K562 (cell line): ENCODE measurements around the gene ZNF800. TPM values are rescaled to one million over a fixed set of nuclear protein-coding genes. Genes with fewer than 3 reads are reported as not detected.

Source experiments
- ARNT ChIP-seq, 2 experiments: fragments of 450-650 bp; IDR thresholded peaks; 2 replicates each; pipeline ENCODE4 v1.6.1; 2016; ENCODE audit warnings: mild to moderate bottlenecking in 1 of 2
- BRCA1 ChIP-seq, 2 experiments: fragments of 450-650 bp in 1 of 2; sonication (generic) in 1 of 2; formaldehyde crosslinking in 1 of 2; IDR thresholded peaks; 2 replicates each; pipeline versions ENCODE4 v1.5.0 to v1.6.1; 2017 to 2020; ENCODE audit warnings: mild to moderate bottlenecking in 1 of 2, missing genetic modification reagents in 1 of 2
- DACH1 ChIP-seq: fragments of 450-650 bp; IDR thresholded peaks from 2 replicates; pipeline ENCODE4 v1.6.1; 2018; ENCODE audit not compliant: partially characterized antibody
- ELF4 ChIP-seq: fragments of 450-650 bp; formaldehyde crosslinking; IDR thresholded peaks from 2 replicates; pipeline ENCODE4 v1.4.0; 2022; ENCODE audit warnings: missing genetic modification characterization
- EWSR1 ChIP-seq: fragments of 450-650 bp; IDR thresholded peaks from 2 replicates; pipeline ENCODE4 v1.6.1; 2018; ENCODE audit warnings: borderline replicate concordance, mild to moderate bottlenecking, low read depth, moderate library complexity; ENCODE audit not compliant: partially characterized antibody
- FOXP4 ChIP-seq: sonication (generic); formaldehyde crosslinking; IDR thresholded peaks from 2 replicates; pipeline ENCODE4 v1.8.0; 2022; ENCODE audit warnings: mild to moderate bottlenecking, missing genetic modification reagents, borderline replicate concordance
- HNRNPLL ChIP-seq: fragments of 200-400 bp; formaldehyde crosslinking; IDR thresholded peaks from 2 replicates; pipeline ENCODE4 v1.6.1; 2017; ENCODE audit warnings: low read length, low read depth, mild to moderate bottlenecking; ENCODE audit not compliant: poor library complexity, severe bottlenecking
- IFI16 ChIP-seq: fragments of 250-450 bp; sonication (Bioruptor Pico); IDR thresholded peaks from 2 replicates; pipeline ENCODE4 v2.1.2; 2022; ENCODE audit warnings: mild to moderate bottlenecking, inconsistent platforms
- PHB ChIP-seq: fragments of 250-450 bp; sonication (Bioruptor Pico); IDR thresholded peaks from 2 replicates; pipeline ENCODE4 v1.5.0; 2021
- PTTG1 ChIP-seq: fragments of 450-650 bp; IDR thresholded peaks from 2 replicates; pipeline ENCODE4 v1.6.1; 2016; ENCODE audit warnings: low read depth, mild to moderate bottlenecking, missing genetic modification characterization, missing compliant biosample characterization
- PURB ChIP-seq: sonication (generic); formaldehyde crosslinking; IDR thresholded peaks from 2 replicates; pipeline ENCODE4 v1.9.0; 2021; ENCODE audit warnings: low read depth, mild to moderate bottlenecking, missing genetic modification reagents
- RBM14 ChIP-seq: fragments of 200-400 bp; formaldehyde crosslinking; IDR thresholded peaks from 2 replicates; pipeline ENCODE4 v1.6.1; 2018; ENCODE audit warnings: low read depth, mild to moderate bottlenecking, low read length, moderate library complexity, borderline replicate concordance; ENCODE audit not compliant: insufficient read depth
- SAP30 ChIP-seq: fragments of 200-600 bp; sonication (generic); IDR thresholded peaks from 2 replicates; pipeline ENCODE4 v1.6.1; 2012; ENCODE audit warnings: borderline replicate concordance, low read depth, mild to moderate bottlenecking, moderate library complexity, low read length, control low read depth, inconsistent platforms; ENCODE audit not compliant: insufficient read depth, poor library complexity, severe bottlenecking
- STAG1 ChIP-seq: sonication (generic); formaldehyde crosslinking; IDR thresholded peaks from 2 replicates; pipeline ENCODE4 v1.5.0; 2020; ENCODE audit warnings: missing genetic modification reagents, borderline replicate concordance
- THAP12 ChIP-seq: fragments of 250-450 bp; sonication (Bioruptor Pico); IDR thresholded peaks from 2 replicates; pipeline ENCODE4 v1.9.0; 2021; ENCODE audit warnings: mild to moderate bottlenecking, inconsistent platforms
- TOE1 ChIP-seq, 2 experiments: fragments of 450-650 bp in 1 of 2; sonication (generic) in 1 of 2; formaldehyde crosslinking in 1 of 2; IDR thresholded peaks; 2 replicates each; pipeline versions ENCODE4 v1.7.1 to v1.8.0; 2016 to 2022; ENCODE audit warnings: borderline replicate concordance in 2 of 2, mild to moderate bottlenecking in 2 of 2, antibody characterized with exemption in 1 of 2, inconsistent platforms in 1 of 2, low read depth in 1 of 2, missing genetic modification reagents in 1 of 2, moderate library complexity in 1 of 2
- ZNF212 ChIP-seq: fragments of 450-650 bp; formaldehyde crosslinking; IDR thresholded peaks from 2 replicates; pipeline ENCODE4 v1.4.0; 2020; ENCODE audit warnings: mild to moderate bottlenecking
- ZNF277 ChIP-seq: fragments of 250-450 bp; sonication (Bioruptor Pico); IDR thresholded peaks from 2 replicates; pipeline ENCODE4 v1.8.0; 2022; ENCODE audit warnings: inconsistent platforms, mild to moderate bottlenecking, moderate library complexity, borderline replicate concordance
- ZNF445 ChIP-seq: fragments of 250-450 bp; sonication (Bioruptor Pico); IDR thresholded peaks from 2 replicates; pipeline ENCODE4 v1.4.0; 2020; ENCODE audit warnings: low read depth, mild to moderate bottlenecking, moderate library complexity
- ZNF551 ChIP-seq: fragments of 250-450 bp; sonication (Bioruptor Pico); IDR thresholded peaks from 2 replicates; pipeline ENCODE4 v1.5.0; 2021; ENCODE audit warnings: mild to moderate bottlenecking, moderate library complexity
- ZNF589 ChIP-seq: fragments of 200-800 bp; sonication (Bioruptor generic); IDR thresholded peaks from 2 replicates; pipeline ENCODE4 v1.6.1; 2016; ENCODE audit warnings: low read depth, missing genetic modification characterization, missing compliant biosample characterization
- polyA plus RNA-seq, 8 experiments: library from polyadenylated mRNA; depleted of rRNA in 4 of 8; stranded (reverse) in 5 of 8; unstranded in 3 of 8; fragments of >200 nt; fragmentation: Nextera tagmentation in 2 of 8; fragmentation: Illumina TruSeq in 1 of 8; extraction: Ambion mirVana in 2 of 8; extraction: Trizol in 1 of 8; gene quantifications; 2 replicates each; pipeline versions ENCODE4 v1.2.1 to v1.2.3, GENCODE V29; 2011 to 2014; ENCODE audit warnings: inconsistent platforms in 1 of 8, missing spikeins in 1 of 8
- total RNA-seq, 7 experiments: library from RNA; depleted of rRNA in 6 of 7; stranded (reverse); fragments of >200 nt in 6 of 7; fragmentation: Illumina TruSeq in 2 of 7; extraction: Trizol in 2 of 7; gene quantifications; 2 replicates each; pipeline versions ENCODE4 v1.2.1 to v1.2.3, GENCODE V29; 2011 to 2021; ENCODE audit warnings: low replicate concordance in 1 of 7

Gene ZNF800
- total and polyA plus RNA-seq, 9 of the 15 experiments (the other 6 are each of a cell fraction or from before 2014, with no cell fraction given), result 7.5 to 58.3 (median 33.4) TPM

- no peak for TF ChIP-seq ZNF551
- no peak for TF ChIP-seq ZNF445 (CRISPR knock-in tag)
- 0 out of 2 replicates have a peak, but pooled peaks have one; percentile 21 for TF ChIP-seq TOE1 (IDR thresholded peaks at IDR 0.05; ENCODE audit: borderline replicate concordance)
- no peak for TF ChIP-seq TOE1 (CRISPR knock-in tag; IDR thresholded peaks at IDR 0.05; ENCODE audit: borderline replicate concordance, low read depth)
- no peak for TF ChIP-seq IFI16 (CRISPR knock-in tag)
- no peak for TF ChIP-seq HNRNPLL
- no peak for TF ChIP-seq ZNF277
- TF ChIP-seq EWSR1, result no peak
- TF ChIP-seq SAP30, result no peak
- no peak for TF ChIP-seq STAG1 (CRISPR knock-in tag)
- TF ChIP-seq FOXP4 (CRISPR knock-in tag), result no peak; the same call in 1 of the 2 replicates
- TF ChIP-seq THAP12, result peak; percentile 94
- no peak for TF ChIP-seq ARNT (IDR thresholded peaks at IDR 0.05)
- TF ChIP-seq ZNF212 (CRISPR knock-in tag), result 0 out of 2 replicates have a peak, but pooled peaks have one; percentile 40
- no peak for TF ChIP-seq BRCA1 (IDR thresholded peaks at IDR 0.05)
- no peak for TF ChIP-seq BRCA1 (CRISPR knock-in tag; IDR thresholded peaks at IDR 0.05)
- no peak for TF ChIP-seq RBM14
- TF ChIP-seq DACH1, result no peak
- no peak for TF ChIP-seq PTTG1
- TF ChIP-seq PURB (CRISPR knock-in tag), result no peak
- TF ChIP-seq ELF4, result no peak
- no peak; the same call in none of the 2 replicates for TF ChIP-seq ZNF589
- TF ChIP-seq PHB (CRISPR knock-in tag), result no peak
These were observed at the start of gene ZNF800 (continued) for GRCh38 chr7:127392566-127393367.
